Kidney (tissue), 14 donors: ENCODE data around the gene SPECC1. TPM values are rescaled to one million over a fixed set of nuclear protein-coding genes. Genes with fewer than 3 reads are reported as not detected.

Experiments used
- DNase-seq, 5 donors: peaks; one replicate each; pipeline ENCODE4 v3.0.0-alpha.2; 2013 to 2020
- FAIRE-seq: peaks from 2 replicates; lab custom pipeline; 2012; peaks lifted over from hg19 to GRCh38; lab: Jason Lieb, UNC
- H3K27ac ChIP-seq, 2 donors: one replicate each; pipeline ENCODE4 v1.7.0; 2013; ENCODE audit warnings: low read depth in 2 of 2, low read length in 2 of 2, inconsistent platforms in 1 of 2
- H3K27me3 ChIP-seq: one replicate; pipeline ENCODE4 v1.7.1; 2013; ENCODE audit warnings: low read length, inconsistent platforms; ENCODE audit not compliant: control insufficient read depth, insufficient read depth
- H3K36me3 ChIP-seq, 3 donors: one replicate each; pipeline versions ENCODE4 v1.7.0 to v1.7.1; 2013; ENCODE audit warnings: low read length in 3 of 3, control low read depth in 1 of 3, inconsistent platforms in 1 of 3; ENCODE audit not compliant: insufficient read depth in 3 of 3, control insufficient read depth in 2 of 3
- H3K4me1 ChIP-seq, 3 donors: one replicate each; pipeline versions ENCODE4 v1.7.0 to v1.7.1; 2013; ENCODE audit warnings: low read length in 3 of 3, inconsistent platforms in 1 of 3, low read depth in 1 of 3; ENCODE audit not compliant: control insufficient read depth in 2 of 3, insufficient read depth in 2 of 3
- H3K4me3 ChIP-seq, 3 donors: one replicate each; pipeline versions ENCODE4 v1.7.0 to v1.8.1; 2013; ENCODE audit warnings: low read length in 3 of 3, control low read depth in 1 of 3, inconsistent platforms in 1 of 3
- H3K9ac ChIP-seq, 3 donors: one replicate each; pipeline versions ENCODE4 v1.7.0 to v1.7.1; 2013; ENCODE audit warnings: low read length in 3 of 3, control low read depth in 1 of 3, inconsistent platforms in 1 of 3
- H3K9me3 ChIP-seq, 3 donors: one replicate each; pipeline versions ENCODE4 v1.7.0 to v1.7.1; 2013; ENCODE audit warnings: low read length in 3 of 3, control low read depth in 1 of 3, inconsistent platforms in 1 of 3; ENCODE audit not compliant: control insufficient read depth in 2 of 3, insufficient read depth in 1 of 3
- CTCF ChIP-seq: IDR thresholded peaks from 3 replicates; pipeline ENCODE4 v1.5.1; 2012; ENCODE audit warnings: mild to moderate bottlenecking, moderate library complexity, borderline replicate concordance; ENCODE audit not compliant: insufficient read depth; ENCODE audit errors: extremely low read depth
- intact Hi-C: fragments of 100-400 bp; cut with DNase I; formaldehyde crosslinking; loops from one replicate; pipeline ENCODE4 v1.11.1; 2022
- polyA plus RNA-seq: library from polyadenylated mRNA; stranded (reverse); fragments of 350-450 nt; fragmentation: Illumina TruSeq; extraction: RNeasy Lipid Tissue Mini Kit (QIAGEN cat#74804); gene quantifications from one replicate; pipeline ENCODE4 v1.2.3, GENCODE V29; 2014; ENCODE audit warnings: low read depth, low replicate concordance; ENCODE audit not compliant: insufficient read depth
- total RNA-seq: library from RNA; stranded (reverse); fragmentation: NEBNext Ultra II Directional; extraction: Animal tissue kit (Norgen Biotek cat#: 25700); gene quantifications from one replicate; pipeline ENCODE4 v1.2.1, GENCODE V29; 2021
- donor health status: control.
- donor health status: control.
- donor health status: control.
- donor health status: control.
- donor health status: control.
- donor health status: DM: yes; HTN: yes; CAD: no.
- donor health status: Normal renal cell carcinoma (clear cell type).

Gene SPECC1
- total and polyA plus RNA-seq, 2 donors from 2014 or later = 7.6 to 29.1 TPM

GRCh38 chr17:20133517-20133916 lies 124.4 kb downstream of the SPECC1 start:
- Histone ChIP-seq H3K9ac (no peak overlapping the region), H3K36me3 (no peaks in the 10 kb centered on the region), H3K4me1 (no peaks in the 10 kb centered on the region), H3K9me3 (no peaks in the 10 kb centered on the region), H3K4me3 (no peak overlapping the region), H3K27me3 (no peaks in the 10 kb centered on the region), H3K27ac (no peak overlapping the region)
- intact Hi-C loops = no loop called here
- DNase-seq (no peak), FAIRE-seq (no peak)
- no peak for TF ChIP-seq CTCF

GRCh38 chr17:20141198-20141972 lies 132.2 kb downstream of the SPECC1 start:
- H3K9me3 ChIP-seq = no peaks in the 10 kb centered on the region
- H3K9ac ChIP-seq = no peak overlapping the region
- intact Hi-C loops = no loop called here
- no peak overlapping the region for H3K4me3 ChIP-seq
- DNase-seq = no peak
- no peak for TF ChIP-seq CTCF
- no peaks in the 10 kb centered on the region for H3K27me3 ChIP-seq
- no peak overlapping the region for H3K27ac ChIP-seq
- FAIRE-seq = no peak
- H3K4me1 ChIP-seq = no peaks in the 10 kb centered on the region
- no peaks in the 10 kb centered on the region for H3K36me3 ChIP-seq

GRCh38 chr17:20142268-20142667 lies 133.1 kb downstream of the SPECC1 start:
- no peak for DNase-seq
- H3K27ac ChIP-seq = no peak overlapping the region
- no peak overlapping the region for H3K4me3 ChIP-seq
- intact Hi-C loops = no loop called here
- no peak for TF ChIP-seq CTCF
- no peak for FAIRE-seq
- H3K27me3 ChIP-seq = no peaks in the 10 kb centered on the region
- no peaks in the 10 kb centered on the region for H3K36me3 ChIP-seq
- no peak overlapping the region for H3K9ac ChIP-seq
- H3K9me3 ChIP-seq = no peaks in the 10 kb centered on the region
- H3K4me1 ChIP-seq = no peaks in the 10 kb centered on the region
